Measurements from ENCODE around the gene SLC35F3.

- no peak for TF ChIP-seq POLR2A (IDR thresholded peaks at IDR 0.05)
- TF ChIP-seq, protein P1, sequence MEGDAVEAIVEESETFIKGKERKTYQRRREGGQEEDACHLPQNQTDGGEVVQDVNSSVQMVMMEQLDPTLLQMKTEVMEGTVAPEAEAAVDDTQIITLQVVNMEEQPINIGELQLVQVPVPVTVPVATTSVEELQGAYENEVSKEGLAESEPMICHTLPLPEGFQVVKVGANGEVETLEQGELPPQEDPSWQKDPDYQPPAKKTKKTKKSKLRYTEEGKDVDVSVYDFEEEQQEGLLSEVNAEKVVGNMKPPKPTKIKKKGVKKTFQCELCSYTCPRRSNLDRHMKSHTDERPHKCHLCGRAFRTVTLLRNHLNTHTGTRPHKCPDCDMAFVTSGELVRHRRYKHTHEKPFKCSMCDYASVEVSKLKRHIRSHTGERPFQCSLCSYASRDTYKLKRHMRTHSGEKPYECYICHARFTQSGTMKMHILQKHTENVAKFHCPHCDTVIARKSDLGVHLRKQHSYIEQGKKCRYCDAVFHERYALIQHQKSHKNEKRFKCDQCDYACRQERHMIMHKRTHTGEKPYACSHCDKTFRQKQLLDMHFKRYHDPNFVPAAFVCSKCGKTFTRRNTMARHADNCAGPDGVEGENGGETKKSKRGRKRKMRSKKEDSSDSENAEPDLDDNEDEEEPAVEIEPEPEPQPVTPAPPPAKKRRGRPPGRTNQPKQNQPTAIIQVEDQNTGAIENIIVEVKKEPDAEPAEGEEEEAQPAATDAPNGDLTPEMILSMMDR (IDR thresholded peaks at IDR 0.05), result peak in 2 of 4 experiments; percentile 52 to 65
These were observed 422.3 kb downstream of the SLC35F3 start for GRCh38 chr1:234326497-234327366.
